Activated CD4-positive, alpha-beta T cell treated with anti-CD3 and anti-CD28 coated beads, Interleukin-2, Interleukin-4, amounts not matched to agents 100 ng/mL and 50 ng/mL, durations not matched to agents 16 hours and 8 hours (primary cell): Measurements from ENCODE around the gene SLC17A2.
A peak's percentile ranks its signal among the peaks of the same experiment; 100 is the strongest.

Source experiments
- DNase-seq: peaks from one replicate; pipeline ENCODE4 v3.0.0-alpha.2; 2020; ENCODE audit warnings: low spot score

Gene SLC17A2

DNA sequence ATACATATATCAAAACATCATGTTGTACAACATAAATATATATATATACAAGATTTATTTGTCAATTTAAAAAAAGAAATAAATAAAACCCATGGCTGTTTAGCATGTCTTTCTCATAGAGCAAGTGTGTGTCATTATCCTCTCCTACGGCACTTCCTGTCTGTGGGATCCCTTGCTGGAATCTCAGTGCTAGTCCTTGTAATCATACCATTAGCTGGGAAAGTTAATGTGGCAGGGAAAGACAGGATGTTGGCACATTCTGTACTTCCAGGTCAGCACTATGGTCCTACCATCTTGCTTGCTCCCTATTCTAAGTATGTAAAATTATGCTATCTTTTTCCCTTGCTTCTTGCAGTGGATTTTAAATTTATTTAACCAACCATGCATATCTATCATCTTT lies 47.0 kb downstream of the SLC17A2 start:
- DNase-seq, result no peak

DNA sequence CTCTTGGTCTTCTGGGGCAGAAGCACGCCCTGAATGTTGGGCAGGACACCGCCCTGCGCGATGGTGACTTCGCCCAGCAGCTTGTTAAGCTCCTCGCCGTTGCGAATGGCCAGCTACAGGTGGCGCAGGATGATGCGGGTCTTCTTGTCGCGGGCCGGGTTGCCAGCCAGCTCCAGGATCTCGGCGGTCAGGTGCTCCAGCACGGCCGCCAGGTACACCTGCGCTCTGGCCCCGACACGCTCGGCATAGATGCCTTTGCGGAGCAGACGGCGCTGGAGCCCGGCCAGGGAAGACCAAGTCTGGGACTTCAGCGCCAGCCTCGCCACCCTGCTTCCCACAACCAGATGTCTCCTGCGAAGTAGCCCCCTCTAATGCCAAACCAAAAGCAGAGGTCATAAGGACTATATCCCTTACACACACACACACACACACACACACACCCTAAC lies 48.4 kb downstream of the SLC17A2 start:
- peak; percentile 67 for DNase-seq

DNA sequence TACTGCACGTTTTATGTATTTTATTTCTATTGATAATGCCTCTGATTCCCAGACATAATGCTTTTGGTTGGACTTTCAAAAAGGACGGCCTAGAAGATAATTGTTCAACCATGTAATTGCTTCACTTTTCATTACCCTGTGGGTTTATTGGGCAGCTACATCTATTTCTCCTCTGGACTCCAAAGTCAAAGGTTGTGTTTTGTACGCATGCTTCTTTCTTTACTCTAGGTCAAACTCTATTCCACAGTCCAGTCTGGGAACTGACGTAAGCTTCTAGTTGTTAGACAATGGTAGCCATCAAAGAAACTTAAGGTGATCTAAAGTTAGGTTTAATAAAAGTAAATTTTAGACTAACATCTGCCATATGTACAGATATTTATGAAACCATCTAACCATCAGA lies 49.9 kb downstream of the SLC17A2 start:
- no peak for DNase-seq

DNA sequence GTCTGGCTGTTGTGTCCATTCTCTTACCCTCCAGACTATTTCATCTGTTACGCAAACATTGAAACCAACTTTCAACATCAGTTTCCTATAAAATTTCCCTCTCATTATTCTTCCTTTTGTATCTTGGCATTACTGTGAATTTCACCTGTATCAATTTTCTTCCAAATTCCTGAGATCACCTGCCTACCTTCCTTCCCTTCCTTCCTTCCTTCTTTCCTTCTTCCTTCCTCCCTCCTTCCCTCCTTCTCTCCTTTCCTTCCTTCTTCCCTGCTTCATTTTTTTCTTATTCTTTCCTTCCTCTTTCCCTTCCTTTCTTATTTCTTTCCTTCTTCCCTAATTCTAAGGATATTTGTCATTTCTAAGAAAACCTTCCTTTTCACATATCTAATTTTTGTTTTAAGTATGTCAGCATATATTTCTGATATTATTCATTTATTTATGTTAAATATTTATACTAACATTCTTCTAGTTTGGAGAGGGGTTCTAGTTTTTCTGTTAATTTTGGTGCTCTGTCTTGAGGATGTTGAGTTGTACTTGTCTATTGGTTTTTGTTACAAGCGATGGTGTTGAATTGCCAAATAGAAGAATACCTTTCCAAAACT lies 51.7 kb downstream of the SLC17A2 start:
- DNase-seq, result no peak

DNA sequence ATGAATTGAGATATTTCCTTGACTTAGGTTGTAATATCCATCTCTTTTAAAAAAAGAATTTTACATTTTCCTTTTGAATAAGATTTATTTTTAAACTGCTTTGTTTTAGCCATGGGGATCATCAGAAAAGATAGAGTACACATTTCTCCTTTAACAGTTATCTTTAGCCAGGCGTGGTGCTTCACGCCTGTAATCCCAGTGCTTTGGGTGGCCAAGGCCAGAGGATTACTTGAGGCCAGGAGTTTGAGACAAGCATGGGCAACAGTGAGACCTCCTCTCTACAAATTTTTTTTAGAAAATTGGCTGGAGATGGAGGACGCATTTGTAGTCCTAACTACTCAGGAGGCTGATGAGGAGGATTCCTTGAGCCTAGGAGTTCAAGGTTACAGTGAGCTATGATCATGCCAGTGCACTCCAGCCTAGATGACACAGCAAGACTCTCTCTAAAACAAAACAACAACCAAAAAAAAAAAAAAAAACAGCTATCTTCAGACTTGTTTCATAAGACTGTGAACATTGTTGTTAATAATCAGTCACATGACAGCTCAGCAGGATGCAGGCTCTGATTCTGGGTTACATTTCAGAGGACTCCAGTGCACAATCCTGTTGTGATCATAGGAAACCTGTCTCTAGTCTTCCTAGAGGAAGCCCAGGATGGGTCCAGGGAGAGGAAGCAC lies 54.4 kb downstream of the SLC17A2 start:
- no peak for DNase-seq

DNA sequence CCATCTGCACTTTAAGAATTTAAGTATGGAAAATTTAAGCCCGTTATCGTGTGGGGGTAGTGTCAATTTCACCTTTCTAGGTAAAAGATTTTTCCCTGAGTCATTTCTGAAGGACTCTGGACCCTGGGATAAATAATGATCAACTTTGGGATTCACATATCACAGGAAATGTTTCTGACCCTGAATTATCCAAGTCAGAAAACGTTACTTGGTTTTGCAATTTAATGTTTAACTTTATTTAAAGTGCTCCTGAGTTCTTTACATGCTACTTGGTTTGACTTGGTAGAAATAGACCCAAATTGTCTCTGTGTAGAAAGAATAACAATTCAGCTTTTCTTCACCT lies 55.0 kb downstream of the SLC17A2 start:
- DNase-seq, result no peak

DNA sequence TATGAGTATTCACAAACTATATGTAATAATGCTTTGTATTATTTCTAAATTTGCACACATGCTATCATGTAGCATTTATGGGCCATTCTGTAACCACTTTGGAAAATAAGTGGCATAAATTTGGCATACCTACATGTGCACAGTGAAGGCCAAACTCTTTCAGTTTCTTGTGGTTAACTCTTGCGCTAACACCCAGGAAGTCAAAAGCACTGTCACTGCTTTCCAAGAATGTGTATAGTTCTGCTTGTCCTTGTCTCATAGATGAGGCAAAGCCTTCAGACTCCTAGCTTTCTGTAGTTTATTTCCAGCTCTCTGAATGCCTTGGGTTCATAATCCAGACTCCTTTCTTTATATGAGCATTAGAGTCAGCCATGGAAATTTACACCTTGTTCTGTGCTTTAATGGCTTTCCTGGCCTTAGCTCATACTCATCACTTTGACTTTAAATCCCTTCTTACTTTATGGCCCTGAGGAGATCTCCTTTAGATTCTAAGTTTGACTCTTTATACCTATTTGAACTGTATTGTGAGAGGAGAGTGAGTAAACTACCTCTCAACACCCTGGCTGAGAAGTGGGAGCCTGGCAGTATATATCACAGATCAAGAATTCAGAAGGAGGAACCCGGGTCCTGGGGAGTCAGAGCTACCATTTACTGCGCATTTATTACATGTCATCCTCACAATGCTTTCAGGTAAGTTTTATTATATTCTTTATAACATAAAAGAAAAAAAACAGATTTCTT lies 55.5 kb downstream of the SLC17A2 start:
- peak; percentile 44 for DNase-seq

DNA sequence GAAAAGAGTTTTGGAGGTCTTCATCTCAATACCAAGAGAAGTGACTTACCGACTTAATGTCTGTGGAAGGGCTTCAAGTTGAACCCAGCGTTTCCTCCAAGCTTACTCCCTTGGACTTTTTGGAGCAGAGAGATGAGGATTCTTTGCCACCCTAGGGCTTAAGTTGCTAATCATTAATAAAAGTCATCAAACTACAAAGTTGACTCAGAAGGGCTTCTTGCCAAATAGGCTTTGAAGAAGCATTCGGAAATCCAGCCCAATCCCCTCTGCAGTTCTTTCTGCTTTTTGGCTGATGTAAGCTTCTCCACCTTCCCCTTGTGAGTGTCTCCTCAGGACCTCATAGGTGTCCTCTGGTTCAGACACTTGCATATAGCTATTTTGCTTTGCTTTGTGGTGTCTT lies 56.4 kb downstream of the SLC17A2 start, which contains the start of gene SLC17A3:
SLC17A3 (minus strand) TSS at position 126 of the 400 bp plus-strand sequence. CDS start 5,856 bp downstream, outside the sequence.
- no peak for DNase-seq

DNA sequence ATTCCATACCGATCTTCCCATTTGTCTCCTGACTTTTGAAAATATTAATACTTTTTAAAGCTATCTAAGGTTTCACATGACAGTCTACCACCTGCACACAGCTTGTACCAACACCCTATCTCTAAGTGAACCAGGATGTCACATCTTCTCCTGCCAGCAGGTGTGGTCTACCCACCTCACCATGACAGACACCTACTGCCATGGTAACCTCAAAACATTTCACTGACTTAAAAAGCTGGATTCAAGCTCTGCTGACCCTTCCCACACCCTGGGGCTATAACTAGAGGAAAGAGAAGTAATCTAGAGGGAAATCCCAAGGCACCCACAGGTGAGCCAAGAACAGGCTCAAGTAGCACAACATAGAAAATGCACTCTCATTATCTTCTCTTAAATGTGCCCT lies 57.7 kb downstream of the SLC17A2 start:
- DNase-seq, result no peak

DNA sequence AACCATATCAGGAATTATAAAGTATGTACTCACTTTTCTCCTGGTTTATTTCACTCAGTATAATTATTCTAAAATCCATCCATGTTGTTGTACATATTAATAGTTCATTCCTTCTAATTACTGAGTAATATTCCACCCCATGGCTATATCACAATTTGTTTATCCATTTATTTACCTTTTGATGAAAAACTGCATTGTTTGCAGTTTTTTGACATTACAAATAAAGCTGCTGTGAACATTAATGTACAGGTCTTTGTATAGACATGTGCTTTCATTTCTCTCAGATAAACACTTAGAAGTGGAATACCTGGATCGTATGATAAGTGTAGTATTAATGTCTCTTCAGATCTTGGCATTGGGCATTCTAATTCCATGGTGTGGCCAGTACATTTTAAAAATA lies 60.7 kb downstream of the SLC17A2 start:
- DNase-seq, result no peak

DNA sequence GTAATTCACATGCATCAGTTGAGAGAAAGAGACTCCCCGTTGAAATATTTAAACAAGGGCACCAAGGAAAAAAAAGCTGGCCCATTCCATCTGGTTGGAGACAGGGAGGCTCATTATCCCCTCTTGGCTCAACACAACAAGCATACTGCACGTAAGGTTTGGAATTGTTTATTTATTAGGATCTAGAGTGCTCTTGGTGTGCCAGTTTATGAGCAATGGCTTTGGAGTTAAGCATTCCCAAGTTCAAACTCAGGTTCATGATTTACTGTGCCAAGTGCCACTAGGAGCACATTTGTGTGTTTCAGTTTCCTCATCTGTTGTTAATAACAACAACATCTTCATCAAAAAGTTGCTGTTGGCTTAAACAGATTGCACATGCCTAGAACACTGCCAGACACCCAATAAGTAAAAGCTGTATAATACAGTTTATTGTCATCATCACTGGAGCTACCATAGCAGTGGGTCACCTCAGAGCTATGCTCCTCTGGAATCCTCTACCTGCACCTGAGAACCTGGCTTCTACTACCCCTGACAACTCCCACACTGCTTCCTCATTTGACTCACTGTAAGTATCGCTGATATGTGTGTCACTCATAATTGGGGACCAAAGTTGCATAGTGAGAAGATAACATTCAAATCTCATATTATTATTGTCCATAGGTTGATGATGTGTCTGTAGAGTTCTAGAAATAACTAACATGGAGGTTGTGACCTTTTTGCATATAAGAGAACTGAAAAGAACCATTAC lies 61.9 kb downstream of the SLC17A2 start:
- DNase-seq, result no peak

DNA sequence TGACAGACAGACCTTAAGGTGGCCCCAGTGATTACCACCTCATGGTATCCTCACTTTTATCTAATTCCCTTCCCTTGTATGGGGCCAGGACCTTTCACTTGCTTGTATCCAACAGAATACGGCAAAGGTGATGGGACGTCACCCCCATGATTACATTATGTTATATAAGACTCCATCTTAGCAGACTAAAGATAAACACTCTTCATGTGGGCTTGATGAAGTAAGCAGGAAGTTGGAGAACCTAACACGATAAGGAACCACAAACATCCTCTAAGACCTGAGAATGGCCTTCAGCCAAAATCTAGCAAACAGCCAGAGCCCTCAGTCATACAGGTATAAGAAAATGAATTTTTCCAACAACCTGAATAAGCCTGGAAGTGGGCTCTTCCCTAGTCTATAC lies 64.5 kb downstream of the SLC17A2 start:
- DNase-seq, result peak; percentile 21

DNA sequence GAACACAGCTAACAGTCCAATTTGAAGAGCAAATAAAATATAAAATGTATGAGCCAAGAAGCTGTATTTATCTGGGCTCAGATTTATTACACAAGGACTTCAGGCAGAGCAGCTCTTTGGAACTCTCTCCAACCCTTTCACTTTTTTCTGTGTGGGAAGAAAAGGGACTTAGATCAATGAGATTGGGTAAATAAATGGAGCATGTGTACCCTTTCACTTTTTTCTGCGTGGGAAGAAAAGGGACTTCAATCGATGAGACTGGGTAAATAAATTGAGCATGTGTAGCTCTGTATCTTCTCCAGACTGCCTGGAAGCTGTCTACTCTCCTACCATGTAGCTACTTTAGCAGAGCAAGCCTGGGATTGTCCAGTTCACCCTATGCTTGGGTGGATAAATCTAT lies 67.1 kb downstream of the SLC17A2 start:
- no peak for DNase-seq
